Uterus (tissue), 4 donors: ENCODE data around the gene RASSF3. TPM values are rescaled to one million over a fixed set of nuclear protein-coding genes. Genes with fewer than 3 reads are reported as not detected.

Experiments
- DNase-seq, 2 donors: peaks; one replicate each; pipeline ENCODE4 v3.0.0-alpha.2; 2019 to 2020
- H3K27ac ChIP-seq, 2 donors: fragments of 200-600 bp; sonication (generic); 1 replicate in 1 of 2; 2 replicates in 1 of 2; pipeline ENCODE4 v1.5.1; 2016 to 2018
- H3K27me3 ChIP-seq, 2 donors: fragments of 200-600 bp; sonication (generic); one replicate each; pipeline ENCODE4 v1.5.1; 2018 to 2019; ENCODE audit warnings: control low read depth in 1 of 2
- H3K36me3 ChIP-seq, 2 donors: fragments of 200-600 bp; sonication (generic); one replicate each; pipeline ENCODE4 v1.5.1; 2019; ENCODE audit warnings: control low read depth in 1 of 2
- H3K4me1 ChIP-seq, 2 donors: fragments of 200-600 bp; sonication (generic); one replicate each; pipeline ENCODE4 v1.5.1; 2018 to 2019; ENCODE audit warnings: control low read depth in 1 of 2
- H3K4me3 ChIP-seq, 2 donors: fragments of 200-600 bp; sonication (generic); 1 replicate in 1 of 2; 2 replicates in 1 of 2; pipeline ENCODE4 v1.5.1; 2018 to 2019; ENCODE audit warnings: mild to moderate bottlenecking in 1 of 2
- H3K9me3 ChIP-seq, 2 donors: fragments of 200-600 bp; sonication (generic); one replicate each; pipeline ENCODE4 v1.5.1; 2019; ENCODE audit warnings: control low read depth in 1 of 2
- CTCF ChIP-seq, 4 experiments: fragments of 200-600 bp in 2 of 4; fragments of 450-650 bp in 2 of 4; sonication (generic) in 2 of 4; IDR thresholded peaks; one replicate each; pipeline ENCODE4 v1.5.1; 2016 to 2019; ENCODE audit warnings: antibody characterized with exemption in 4 of 4, mild to moderate bottlenecking in 2 of 4, moderate library complexity in 1 of 4
- POLR2A ChIP-seq, 2 donors: fragments of 450-650 bp; IDR thresholded peaks; one replicate each; pipeline ENCODE4 v1.6.1; 2016; ENCODE audit warnings: antibody characterized with exemption in 2 of 2, mild to moderate bottlenecking in 1 of 2, moderate library complexity in 1 of 2
- intact Hi-C: fragments of 100-400 bp; cut with DNase I; formaldehyde crosslinking; loops from one replicate; pipeline ENCODE4 v1.15.1; 2023; ENCODE audit warnings: low total_unique reads
- total RNA-seq, 4 donors: library from RNA; depleted of rRNA in 3 of 4; stranded (reverse); fragments of >200 nt in 3 of 4; gene quantifications; one replicate each; pipeline versions ENCODE4 v1.1.0 to v1.2.4, GENCODE V29; 2014 to 2023
- donor health status: DM: yes; HTN: yes; CAD: no.

The RASSF3 gene
- total RNA-seq, 4 donors from 2014 or later = 17.7 to 64.7 (median 29.2) TPM

GRCh38 chr12:64633011-64633939 lies 23.0 kb downstream of the RASSF3 start:
- no peak for TF ChIP-seq CTCF (IDR thresholded peaks at IDR 0.05)
- TF ChIP-seq POLR2A (IDR thresholded peaks at IDR 0.05) = no peak
- Histone ChIP-seq H3K36me3 (no peaks in the 10 kb centered on the region), H3K4me1 (peaks cover 0 to 4% of the 10 kb centered on the region in 2 donors), H3K27ac (peak overlapping the region; percentile 41 to 43), H3K9me3 (no peaks in the 10 kb centered on the region), H3K27me3 (no peaks in the 10 kb centered on the region), H3K4me3 (no peak overlapping the region)
- no peak for DNase-seq
- intact Hi-C loops = no loop called here

GRCh38 chr12:64633940-64634337 lies 23.6 kb downstream of the RASSF3 start:
- no peaks in the 10 kb centered on the region for H3K36me3 ChIP-seq
- peak; percentile 46 to 61 for DNase-seq
- peak overlapping the region in 1 of 2 donors; percentile 44 for H3K27ac ChIP-seq
- intact Hi-C loops = no loop called here
- TF ChIP-seq POLR2A (IDR thresholded peaks at IDR 0.05) (no peak), CTCF (IDR thresholded peaks at IDR 0.05) (no peak)
- no peaks in the 10 kb centered on the region for H3K27me3 ChIP-seq
- peaks cover 0 to 4% of the 10 kb centered on the region in 2 donors for H3K4me1 ChIP-seq
- no peak overlapping the region for H3K4me3 ChIP-seq
- no peaks in the 10 kb centered on the region for H3K9me3 ChIP-seq

GRCh38 chr12:64634508-64635092 lies 24.3 kb downstream of the RASSF3 start:
- Histone ChIP-seq H3K27ac (peak overlapping the region; percentile 20 to 44), H3K4me3 (no peak overlapping the region), H3K9me3 (no peaks in the 10 kb centered on the region), H3K4me1 (peaks cover 0 to 4% of the 10 kb centered on the region in 2 donors), H3K27me3 (no peaks in the 10 kb centered on the region), H3K36me3 (no peaks in the 10 kb centered on the region)
- DNase-seq = no peak
- intact Hi-C loops = no loop called here
- no peak for TF ChIP-seq CTCF (IDR thresholded peaks at IDR 0.05)
- TF ChIP-seq POLR2A (IDR thresholded peaks at IDR 0.05) = no peak

- H3K4me1 ChIP-seq = peaks cover 0 to 4% of the 10 kb centered on the region in 2 donors
- H3K36me3 ChIP-seq = no peaks in the 10 kb centered on the region
- TF ChIP-seq CTCF (IDR thresholded peaks at IDR 0.05) = no peak
- TF ChIP-seq POLR2A (IDR thresholded peaks at IDR 0.05) = no peak
- no peak for DNase-seq
- H3K4me3 ChIP-seq = no peak overlapping the region
- H3K9me3 ChIP-seq = no peaks in the 10 kb centered on the region
- peak overlapping the region in 1 of 2 donors; percentile 20 for H3K27ac ChIP-seq
- intact Hi-C loops = no loop called here
- no peaks in the 10 kb centered on the region for H3K27me3 ChIP-seq
These were observed 25.2 kb downstream of the RASSF3 start for GRCh38 chr12:64635356-64635998.
